ENCODE data around the gene DNAJC11.
"Not testable (repeated sequence)": the region's sequence is repeated elsewhere in the genome, so short reads cannot be mapped to it uniquely, and the experiment has no call there.

DNAJC11 gene, protein sequence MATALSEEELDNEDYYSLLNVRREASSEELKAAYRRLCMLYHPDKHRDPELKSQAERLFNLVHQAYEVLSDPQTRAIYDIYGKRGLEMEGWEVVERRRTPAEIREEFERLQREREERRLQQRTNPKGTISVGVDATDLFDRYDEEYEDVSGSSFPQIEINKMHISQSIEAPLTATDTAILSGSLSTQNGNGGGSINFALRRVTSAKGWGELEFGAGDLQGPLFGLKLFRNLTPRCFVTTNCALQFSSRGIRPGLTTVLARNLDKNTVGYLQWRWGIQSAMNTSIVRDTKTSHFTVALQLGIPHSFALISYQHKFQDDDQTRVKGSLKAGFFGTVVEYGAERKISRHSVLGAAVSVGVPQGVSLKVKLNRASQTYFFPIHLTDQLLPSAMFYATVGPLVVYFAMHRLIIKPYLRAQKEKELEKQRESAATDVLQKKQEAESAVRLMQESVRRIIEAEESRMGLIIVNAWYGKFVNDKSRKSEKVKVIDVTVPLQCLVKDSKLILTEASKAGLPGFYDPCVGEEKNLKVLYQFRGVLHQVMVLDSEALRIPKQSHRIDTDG

DNA sequence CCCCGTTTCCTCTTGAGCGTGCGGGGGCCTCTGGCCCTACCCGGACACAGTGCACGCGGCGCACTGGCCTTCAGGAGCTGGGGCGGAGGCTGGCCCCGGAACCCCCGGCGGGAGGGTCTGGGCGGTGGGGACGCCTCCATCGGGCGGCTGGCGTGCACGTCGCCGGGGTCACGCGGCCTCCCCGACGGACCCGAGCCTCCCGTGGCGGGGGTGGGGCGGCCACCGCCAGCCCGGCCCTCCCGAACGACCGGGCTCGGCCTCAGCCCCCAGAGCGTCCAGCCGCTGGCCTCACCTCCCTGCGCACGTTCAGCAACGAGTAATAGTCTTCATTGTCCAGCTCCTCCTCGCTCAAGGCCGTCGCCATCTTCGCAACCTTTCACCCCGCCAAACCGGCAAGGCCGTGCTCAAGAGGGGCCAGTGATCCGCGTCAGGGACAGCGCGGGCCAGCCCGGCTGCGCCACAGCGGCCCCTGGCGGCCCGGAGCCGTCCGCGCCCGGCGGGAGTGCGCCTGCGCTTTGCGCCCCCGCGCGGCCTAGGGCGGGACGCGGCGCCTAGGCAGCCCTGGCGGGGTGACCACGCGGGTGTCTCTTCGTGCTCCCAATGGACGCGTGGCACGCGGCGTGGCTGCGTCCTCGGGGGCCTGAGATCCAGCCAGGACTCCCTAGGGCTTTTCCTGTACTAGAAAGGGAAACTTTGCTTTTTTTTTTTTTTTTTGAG is at the start of gene DNAJC11:
DNAJC11 (minus strand) TSS at position 380 of the 717 bp plus-strand sequence; CDS start at position 364, 16 bp downstream.
- DNase-seq (ENCODE audit: low spot score in 2 of 2), result peak; percentile 95 to 97
- no peaks in the 10 kb centered on the region for H3K36me3 Mint-ChIP-seq
- H3K4me1 Mint-ChIP-seq, result peaks cover 22% of the 10 kb centered on the region
- no peaks in the 10 kb centered on the region for H3K9me3 Mint-ChIP-seq
- H3K27me3 Mint-ChIP-seq, result no peaks in the 10 kb centered on the region
- H3K4me3 Mint-ChIP-seq, result peak within 1 kb of the TSS; percentile 94
- H3K27ac Mint-ChIP-seq, result peak within 1 kb of the TSS; percentile 88
- peak; percentile 96 for ATAC-seq (ENCODE audit: low read depth)

DNA sequence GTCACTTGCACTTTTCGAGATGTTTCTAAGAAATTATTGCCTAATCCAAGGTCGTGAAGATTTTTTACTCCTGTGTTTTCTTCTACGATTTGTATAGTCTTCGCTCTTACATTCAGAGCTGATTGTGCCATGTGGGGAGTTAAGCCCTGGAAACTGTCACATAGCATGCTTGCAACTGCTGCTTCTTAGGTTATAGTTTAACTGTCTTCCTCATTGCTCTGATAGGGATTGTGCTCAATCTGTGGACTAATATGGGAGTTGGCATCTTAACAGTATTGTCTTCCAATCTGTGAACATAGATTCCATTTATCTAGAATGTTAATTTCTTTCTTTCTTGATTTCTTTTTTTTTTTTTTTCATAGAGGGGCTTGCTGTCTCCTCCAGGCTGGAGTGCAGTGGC is 48.9 kb upstream of the DNAJC11 start:
- H3K4me3 Mint-ChIP-seq, result no peak overlapping the region
- H3K27ac Mint-ChIP-seq, result no peak overlapping the region
- ATAC-seq (ENCODE audit: low read depth) (no peak), DNase-seq (ENCODE audit: low spot score in 2 of 2) (no peak)
- peaks cover 3% of the 10 kb centered on the region for H3K4me1 Mint-ChIP-seq
- H3K27me3 Mint-ChIP-seq, result peaks cover 3% of the 10 kb centered on the region
- H3K9me3 Mint-ChIP-seq, result peaks cover 9% of the 10 kb centered on the region
- peaks cover 6% of the 10 kb centered on the region for H3K36me3 Mint-ChIP-seq

DNA sequence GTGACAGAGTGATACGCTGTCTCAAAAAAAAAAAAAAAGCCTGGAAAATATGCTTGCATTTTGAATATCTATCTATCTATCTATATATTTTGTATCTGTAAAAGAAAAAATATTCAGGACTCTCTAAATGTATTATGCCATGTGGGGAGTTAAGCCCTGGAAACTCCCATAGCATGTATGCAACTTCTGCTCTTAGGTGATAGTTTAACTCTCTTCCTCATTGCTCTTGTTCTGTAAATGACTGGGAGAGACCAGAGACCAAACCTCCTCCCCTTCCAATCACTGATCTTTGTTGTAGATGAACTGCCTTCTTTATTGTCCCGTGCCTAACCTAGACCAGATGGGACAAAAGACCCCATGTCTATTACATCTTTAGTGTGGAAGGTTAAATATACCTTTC is 46.1 kb upstream of the DNAJC11 start:
- peaks cover 2% of the 10 kb centered on the region for H3K27me3 Mint-ChIP-seq
- peaks cover 9% of the 10 kb centered on the region for H3K9me3 Mint-ChIP-seq
- ATAC-seq (ENCODE audit: low read depth) (no peak), DNase-seq (ENCODE audit: low spot score in 2 of 2) (no peak)
- H3K27ac Mint-ChIP-seq, result no peak overlapping the region
- no peak overlapping the region for H3K4me3 Mint-ChIP-seq
- peaks cover 14% of the 10 kb centered on the region for H3K4me1 Mint-ChIP-seq
- peaks cover 6% of the 10 kb centered on the region for H3K36me3 Mint-ChIP-seq

DNA sequence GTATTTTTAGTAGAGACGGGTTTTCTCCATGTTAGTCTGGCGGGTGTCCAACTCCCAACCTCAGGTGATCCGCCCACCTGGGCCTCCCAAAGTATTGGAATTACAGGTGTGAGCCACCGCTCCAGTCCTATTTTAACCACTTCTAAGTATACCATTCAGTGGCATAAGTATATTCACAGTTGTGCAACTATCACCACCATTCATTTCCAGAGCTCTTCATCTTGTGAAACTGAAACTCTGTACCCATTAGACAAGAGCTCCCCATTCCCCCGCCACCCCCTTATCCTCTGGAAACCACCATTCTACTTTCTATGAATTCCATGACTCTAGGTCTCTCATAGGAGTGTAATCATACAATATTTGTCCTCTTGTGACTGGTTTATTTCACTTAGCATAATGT is 43.5 kb upstream of the DNAJC11 start:
- ATAC-seq (ENCODE audit: low read depth), result no peak
- Mint-ChIP-seq H3K9me3 (peaks cover 9% of the 10 kb centered on the region), H3K4me1 (peaks cover 14% of the 10 kb centered on the region), H3K27me3 (no peaks in the 10 kb centered on the region), H3K4me3 (no peak overlapping the region), H3K27ac (no peak overlapping the region), H3K36me3 (peaks cover 6% of the 10 kb centered on the region)
- no peak for DNase-seq (ENCODE audit: low spot score in 2 of 2)

DNA sequence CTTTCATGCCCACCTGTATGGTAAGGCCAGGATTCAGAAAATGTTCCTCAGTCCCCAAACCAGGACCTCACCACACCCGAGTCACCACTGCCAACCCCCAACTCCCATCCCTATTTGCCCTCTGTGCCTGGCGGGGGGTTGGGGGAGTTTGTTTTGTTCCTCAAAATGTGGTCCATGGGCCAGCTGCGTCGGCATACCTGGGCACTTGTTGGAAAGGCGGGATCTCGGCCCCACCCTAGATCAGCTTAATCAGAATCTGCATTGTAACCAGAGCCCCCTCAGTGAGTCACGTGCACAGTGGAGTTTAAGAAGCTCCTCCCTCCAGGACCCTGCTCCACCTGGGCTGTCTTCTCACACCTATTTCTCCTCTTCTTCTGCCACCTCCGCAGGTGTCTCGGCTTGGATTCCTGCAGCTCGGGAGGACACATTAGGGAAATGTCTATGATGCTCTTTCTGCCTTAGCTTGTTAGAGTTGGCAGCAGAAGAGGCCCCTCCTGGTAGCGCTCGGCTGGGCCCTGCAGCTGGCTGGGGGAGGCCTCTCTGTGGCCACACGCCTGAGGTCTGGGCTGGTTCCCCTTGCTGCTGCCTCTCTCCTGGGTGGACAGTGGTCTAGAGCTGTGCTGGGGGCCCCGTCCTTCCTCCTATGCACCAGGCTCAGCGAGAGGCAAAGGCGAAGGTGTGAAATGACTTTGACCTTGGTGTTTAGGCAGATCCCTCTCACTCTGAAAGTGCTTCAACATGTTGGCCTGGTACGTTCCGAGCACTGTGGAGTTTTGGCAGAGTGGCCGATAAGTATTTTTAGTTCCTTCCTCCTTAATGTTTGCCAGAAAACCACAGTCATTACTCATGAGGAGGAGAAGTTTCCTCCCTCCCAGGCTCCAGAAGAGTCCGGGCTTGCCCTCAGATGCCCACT is 41.8 kb upstream of the DNAJC11 start:
- no peaks in the 10 kb centered on the region for H3K9me3 Mint-ChIP-seq
- no peaks in the 10 kb centered on the region for H3K27me3 Mint-ChIP-seq
- ATAC-seq (ENCODE audit: low read depth), result peak; percentile 22
- no peaks in the 10 kb centered on the region for H3K36me3 Mint-ChIP-seq
- peaks cover 11% of the 10 kb centered on the region for H3K4me1 Mint-ChIP-seq
- no peak overlapping the region for H3K27ac Mint-ChIP-seq
- DNase-seq (ENCODE audit: low spot score in 2 of 2), result no peak
- no peak overlapping the region for H3K4me3 Mint-ChIP-seq

DNA sequence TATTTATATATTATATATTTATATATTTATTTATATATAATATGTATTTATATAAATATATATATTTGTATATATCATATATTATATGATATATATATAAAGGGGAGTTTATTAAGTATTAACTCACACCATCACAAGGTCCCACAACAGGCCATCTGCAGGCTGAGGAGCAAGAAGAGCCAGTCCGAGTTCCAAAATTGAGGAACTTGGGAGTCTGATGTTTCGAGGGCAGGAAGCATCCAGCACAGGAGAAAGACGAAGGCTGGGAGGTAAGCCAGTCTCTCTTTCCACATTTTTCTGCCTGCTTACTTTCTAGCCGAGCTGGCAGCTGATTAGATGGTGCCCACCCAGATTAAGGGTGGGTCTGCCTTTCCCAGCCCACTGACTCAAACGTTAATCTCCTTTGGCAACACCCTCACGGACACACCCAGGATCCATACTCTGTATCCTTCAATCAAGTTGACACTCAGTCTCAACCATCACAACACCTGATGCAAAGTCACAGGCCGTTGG is 41.1 kb upstream of the DNAJC11 start:
- not testable (repeated sequence) for ATAC-seq (ENCODE audit: low read depth); H3K36me3 Mint-ChIP-seq; H3K9me3 Mint-ChIP-seq; H3K4me3 Mint-ChIP-seq; H3K27ac Mint-ChIP-seq; DNase-seq (ENCODE audit: low spot score in 2 of 2); H3K27me3 Mint-ChIP-seq
- H3K4me1 Mint-ChIP-seq, result peaks cover 11% of the 10 kb centered on the region

DNA sequence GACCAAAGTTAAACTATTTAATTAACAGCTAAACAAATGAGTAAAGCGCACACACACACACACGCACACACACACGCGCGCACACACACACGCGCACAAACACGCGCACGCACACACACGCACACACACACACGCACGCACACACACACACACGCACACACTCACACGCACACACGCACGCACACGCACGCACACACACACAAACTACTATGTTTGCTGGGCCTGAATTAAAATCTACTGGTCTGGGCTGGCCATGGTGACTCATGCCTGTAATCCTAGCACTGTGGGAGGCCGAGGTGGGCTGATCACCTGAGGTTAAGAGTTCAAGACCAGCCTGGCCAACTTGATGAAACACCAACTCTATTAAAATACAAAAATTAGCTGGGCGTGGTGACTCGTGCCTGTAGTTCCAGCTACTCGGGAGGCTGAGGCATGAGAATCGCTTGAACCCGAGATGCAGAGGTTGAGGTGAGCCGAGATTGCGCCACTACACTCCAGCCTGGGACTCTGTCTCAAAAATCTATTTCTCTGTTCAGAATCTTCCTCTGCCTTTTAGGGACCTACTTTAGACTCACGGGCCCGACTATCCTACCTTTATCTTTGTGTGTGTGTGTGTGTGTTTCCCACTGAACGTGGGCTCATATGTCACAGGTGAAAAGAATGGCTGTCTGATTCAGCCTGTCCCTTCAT is 37.5 kb upstream of the DNAJC11 start:
- H3K4me1 Mint-ChIP-seq, result peaks cover 15% of the 10 kb centered on the region
- no peak overlapping the region for H3K4me3 Mint-ChIP-seq
- peaks cover 1% of the 10 kb centered on the region for H3K27me3 Mint-ChIP-seq
- no peaks in the 10 kb centered on the region for H3K36me3 Mint-ChIP-seq
- peak overlapping the region; percentile 32 for H3K27ac Mint-ChIP-seq
- no peaks in the 10 kb centered on the region for H3K9me3 Mint-ChIP-seq
- DNase-seq (ENCODE audit: low spot score in 2 of 2) (no peak), ATAC-seq (ENCODE audit: low read depth) (no peak)

DNA sequence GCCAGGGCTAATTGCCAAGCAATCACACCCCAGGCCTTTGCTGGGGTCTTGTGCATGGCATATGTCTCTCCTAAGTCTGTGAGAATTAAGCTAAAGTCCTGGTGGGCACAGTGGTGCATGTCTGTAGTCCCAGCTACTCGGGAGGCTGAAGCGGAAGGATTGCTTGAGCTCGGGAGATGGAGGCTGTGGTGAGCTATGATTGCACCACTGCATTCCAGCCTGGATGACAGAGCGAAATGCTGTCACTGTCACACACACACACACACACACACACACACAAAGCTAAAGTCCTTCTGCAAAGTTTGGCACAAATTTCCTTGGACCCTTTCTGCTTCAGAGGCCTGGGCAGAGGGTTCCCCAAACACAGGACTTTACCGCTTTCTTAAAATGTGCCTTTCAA is 31.3 kb upstream of the DNAJC11 start:
- no peak for ATAC-seq (ENCODE audit: low read depth)
- H3K27me3 Mint-ChIP-seq, result peaks cover 3% of the 10 kb centered on the region
- no peak overlapping the region for H3K4me3 Mint-ChIP-seq
- H3K27ac Mint-ChIP-seq, result no peak overlapping the region
- peaks cover 4% of the 10 kb centered on the region for H3K4me1 Mint-ChIP-seq
- no peaks in the 10 kb centered on the region for H3K36me3 Mint-ChIP-seq
- no peak for DNase-seq (ENCODE audit: low spot score in 2 of 2)
- H3K9me3 Mint-ChIP-seq, result no peaks in the 10 kb centered on the region

DNA sequence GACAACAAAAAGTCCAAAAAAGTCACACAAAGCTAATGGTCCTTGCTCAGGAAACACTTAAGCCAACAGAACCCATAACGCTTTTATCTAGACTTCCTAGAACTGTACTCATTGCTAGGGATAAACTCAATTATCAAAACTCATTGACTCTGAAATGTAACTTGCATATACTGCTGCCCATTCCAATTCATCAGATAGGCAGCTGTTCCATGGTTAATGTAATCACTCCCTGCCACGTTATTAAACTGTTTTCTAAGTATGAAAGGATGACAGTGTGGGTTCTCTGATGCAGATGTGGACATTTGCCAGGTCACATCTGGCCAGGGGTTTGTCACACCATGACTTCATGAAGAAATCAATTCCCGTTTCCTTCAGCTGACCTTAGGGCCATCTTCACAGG is 30.3 kb upstream of the DNAJC11 start:
- Mint-ChIP-seq H3K4me1 (peaks cover 7% of the 10 kb centered on the region), H3K9me3 (no peaks in the 10 kb centered on the region), H3K27ac (no peak overlapping the region), H3K27me3 (peaks cover 5% of the 10 kb centered on the region), H3K4me3 (no peak overlapping the region), H3K36me3 (no peaks in the 10 kb centered on the region)
- ATAC-seq (ENCODE audit: low read depth) (no peak), DNase-seq (ENCODE audit: low spot score in 2 of 2) (no peak)

DNA sequence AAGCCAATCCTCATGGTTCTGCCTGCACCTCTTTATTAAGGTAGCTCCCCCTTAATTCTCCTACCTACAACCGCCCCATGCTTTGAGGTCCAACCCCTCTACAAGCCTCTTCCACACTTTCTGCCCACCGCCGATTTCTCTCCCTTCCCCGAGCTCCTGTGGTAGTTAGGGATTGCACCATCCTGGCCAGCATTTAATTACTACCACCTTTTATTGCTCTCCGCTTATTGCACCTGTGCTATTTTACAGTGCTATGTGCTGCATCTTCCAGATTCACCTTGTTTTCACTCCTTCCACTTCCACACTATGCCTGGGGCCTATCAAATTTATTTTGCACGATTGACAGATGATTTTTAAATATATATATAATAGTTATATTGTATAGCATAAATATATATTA is 29.3 kb upstream of the DNAJC11 start:
- H3K4me1 Mint-ChIP-seq, result peaks cover 7% of the 10 kb centered on the region
- ATAC-seq (ENCODE audit: low read depth), result no peak
- no peaks in the 10 kb centered on the region for H3K9me3 Mint-ChIP-seq
- H3K36me3 Mint-ChIP-seq, result no peaks in the 10 kb centered on the region
- H3K27me3 Mint-ChIP-seq, result peaks cover 8% of the 10 kb centered on the region
- DNase-seq (ENCODE audit: low spot score in 2 of 2), result no peak
- H3K4me3 Mint-ChIP-seq, result no peak overlapping the region
- no peak overlapping the region for H3K27ac Mint-ChIP-seq

DNA sequence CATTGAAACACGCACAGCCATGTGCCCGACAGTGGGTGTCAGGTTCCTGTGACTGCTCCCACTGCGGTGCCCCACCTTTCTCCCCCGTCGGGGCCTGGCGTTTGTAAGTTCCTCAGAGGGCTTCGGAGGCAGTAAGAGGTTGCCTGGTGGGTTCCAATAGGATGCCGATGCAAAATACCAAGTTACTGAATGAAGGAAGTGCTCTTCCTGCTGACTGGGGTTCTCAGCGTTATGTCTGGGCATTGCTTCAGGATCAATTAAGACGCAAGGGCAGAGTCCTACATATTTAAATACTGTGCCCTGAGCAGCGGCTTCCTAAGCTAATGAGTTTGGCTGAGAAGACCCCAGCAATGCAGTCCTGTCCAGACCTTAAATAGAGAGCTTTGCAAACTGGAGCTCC is 28.9 kb upstream of the DNAJC11 start:
- Mint-ChIP-seq H3K27me3 (peaks cover 8% of the 10 kb centered on the region), H3K9me3 (no peaks in the 10 kb centered on the region), H3K4me3 (no peak overlapping the region), H3K27ac (no peak overlapping the region), H3K36me3 (no peaks in the 10 kb centered on the region), H3K4me1 (peaks cover 7% of the 10 kb centered on the region)
- ATAC-seq (ENCODE audit: low read depth) (no peak), DNase-seq (ENCODE audit: low spot score in 2 of 2) (no peak)

DNA sequence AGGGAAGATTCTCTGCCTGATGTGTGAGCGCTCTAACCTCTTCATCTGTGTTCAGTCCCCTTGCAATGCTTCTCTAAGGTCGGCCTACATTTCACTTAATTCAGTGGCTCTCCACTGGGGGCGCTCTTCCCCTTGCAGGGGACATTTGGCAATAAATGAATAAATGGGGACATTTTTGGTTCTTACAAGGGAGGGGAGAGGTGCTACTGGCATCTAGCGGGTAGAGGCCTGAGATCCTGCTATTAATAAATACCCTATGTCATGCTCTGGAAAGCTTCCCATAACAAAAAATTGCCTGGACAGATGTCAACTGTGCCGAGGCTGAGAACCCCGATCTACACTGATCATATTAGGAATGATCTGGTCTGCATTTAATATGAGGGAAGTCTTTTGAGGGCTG is 25.9 kb upstream of the DNAJC11 start:
- H3K4me1 Mint-ChIP-seq, result peaks cover 4% of the 10 kb centered on the region
- H3K4me3 Mint-ChIP-seq, result no peak overlapping the region
- ATAC-seq (ENCODE audit: low read depth), result peak; percentile 81
- H3K27ac Mint-ChIP-seq, result no peak overlapping the region
- peak; percentile 63 to 66 for DNase-seq (ENCODE audit: low spot score in 2 of 2)
- peaks cover 6% of the 10 kb centered on the region for H3K27me3 Mint-ChIP-seq
- no peaks in the 10 kb centered on the region for H3K9me3 Mint-ChIP-seq
- H3K36me3 Mint-ChIP-seq, result no peaks in the 10 kb centered on the region

DNA sequence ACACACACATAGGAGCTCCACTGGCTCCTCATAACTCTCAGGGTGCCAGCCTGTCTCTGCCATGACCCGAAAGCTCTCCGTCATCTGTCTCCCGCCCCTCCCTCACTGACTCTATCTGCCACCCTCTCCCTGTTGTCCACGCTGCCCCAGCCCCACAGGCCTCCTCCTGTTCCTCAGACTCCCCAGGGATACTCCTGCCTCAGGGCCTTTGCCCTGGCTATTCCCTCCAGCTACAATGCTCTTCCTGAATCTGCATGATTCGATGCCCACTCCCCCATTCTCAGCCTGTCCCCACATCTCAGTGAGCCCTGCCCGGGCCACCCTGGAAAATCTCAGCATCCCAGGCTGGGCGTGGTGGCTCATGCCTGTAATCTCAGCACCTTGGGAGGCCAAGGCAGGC is 24.6 kb upstream of the DNAJC11 start:
- ATAC-seq (ENCODE audit: low read depth) (no peak), DNase-seq (ENCODE audit: low spot score in 2 of 2) (no peak)
- H3K27me3 Mint-ChIP-seq, result peaks cover 6% of the 10 kb centered on the region
- H3K9me3 Mint-ChIP-seq, result no peaks in the 10 kb centered on the region
- no peak overlapping the region for H3K27ac Mint-ChIP-seq
- no peaks in the 10 kb centered on the region for H3K36me3 Mint-ChIP-seq
- no peak overlapping the region for H3K4me3 Mint-ChIP-seq
- peaks cover 4% of the 10 kb centered on the region for H3K4me1 Mint-ChIP-seq

Data from memory B cell (primary cell).